ENCODE results near the gene ELP5.

Gene ELP5

GRCh38 chr17:7239091-7240027 is 12.7 kb upstream of the ELP5 start, which contains the start of gene PHF23 (continued):
- TF ChIP-seq REST (tag by site-specific recombination; IDR thresholded peaks at IDR 0.05) (no peak), ZBTB21 (tag by site-specific recombination; IDR thresholded peaks at IDR 0.05) (no peak), PRDM6 (tag by site-specific recombination; IDR thresholded peaks at IDR 0.05) (no peak), ZNF174 (tag by site-specific recombination; IDR thresholded peaks at IDR 0.05) (no peak), ZNF571 (tag by site-specific recombination; IDR thresholded peaks at IDR 0.05) (no peak), ZNF366 (tag by site-specific recombination; conservative IDR thresholded peaks at IDR 0.05) (peak; percentile 100), ZNF777 (tag by site-specific recombination; IDR thresholded peaks at IDR 0.05; ENCODE audit: borderline replicate concordance) (0 out of 2 replicates have a peak, but pooled peaks have one; percentile 4), ZSCAN23 (tag by site-specific recombination; IDR thresholded peaks at IDR 0.05) (no peak), ZNF549 (tag by site-specific recombination; IDR thresholded peaks at IDR 0.05) (no peak), SETDB1 (IDR thresholded peaks at IDR 0.05; ENCODE audit: insufficient read length, low read length) (no peak), TCF7L2 (IDR thresholded peaks at IDR 0.05; ENCODE audit: borderline replicate concordance, low read depth, low read length) (no peak), ZNF146 (tag by site-specific recombination; IDR thresholded peaks at IDR 0.05) (no peak), ZSCAN18 (tag by site-specific recombination; IDR thresholded peaks at IDR 0.05) (no peak), ZNF157 (tag by site-specific recombination; IDR thresholded peaks at IDR 0.05) (no peak), ZNF266 (tag by site-specific recombination; IDR thresholded peaks at IDR 0.05; ENCODE audit: low read depth) (no peak), ZNF341 (tag by site-specific recombination; IDR thresholded peaks at IDR 0.05; ENCODE audit: low read depth) (peak; percentile 99), ZSCAN30 (tag by site-specific recombination; IDR thresholded peaks at IDR 0.05) (peak; percentile 5; the same call in 1 of the 2 replicates), KLF9 (tag by site-specific recombination; IDR thresholded peaks at IDR 0.05; ENCODE audit: low read depth) (peak; percentile 66; the same call in 1 of the 2 replicates), PBX3 (CRISPR knock-in tag; IDR thresholded peaks at IDR 0.05) (no peak), HIC1 (tag by site-specific recombination; IDR thresholded peaks at IDR 0.05) (no peak), ZNF214 (tag by site-specific recombination; IDR thresholded peaks at IDR 0.05; ENCODE audit: borderline replicate concordance) (no peak), ELK4 (IDR thresholded peaks at IDR 0.05; ENCODE audit: borderline replicate concordance, low read depth, low read length) (peak; percentile 74; the same call in 1 of the 2 replicates), KLF8 (tag by site-specific recombination; IDR thresholded peaks at IDR 0.05) (peak; percentile 77; the same call in 1 of the 2 replicates), GFI1B (tag by site-specific recombination; IDR thresholded peaks at IDR 0.05) (no peak), ZEB2 (tag by site-specific recombination; IDR thresholded peaks at IDR 0.05) (peak; percentile 93), HOXD13 (CRISPR knock-in tag; IDR thresholded peaks at IDR 0.05; ENCODE audit: borderline replicate concordance) (no peak), ZNF48 (tag by site-specific recombination; IDR thresholded peaks at IDR 0.05) (no peak), SALL2 (tag by site-specific recombination; IDR thresholded peaks at IDR 0.05; ENCODE audit: borderline replicate concordance) (no peak)
